CD4-positive, alpha-beta T cell treated with Interleukin-21 for 1 hour (primary cell): ENCODE results near the gene COL28A1.

ENCODE experiments used
- DNase-seq: peaks from one replicate; pipeline ENCODE4 v3.0.0-alpha.2; 2020

The COL28A1 gene

DNA sequence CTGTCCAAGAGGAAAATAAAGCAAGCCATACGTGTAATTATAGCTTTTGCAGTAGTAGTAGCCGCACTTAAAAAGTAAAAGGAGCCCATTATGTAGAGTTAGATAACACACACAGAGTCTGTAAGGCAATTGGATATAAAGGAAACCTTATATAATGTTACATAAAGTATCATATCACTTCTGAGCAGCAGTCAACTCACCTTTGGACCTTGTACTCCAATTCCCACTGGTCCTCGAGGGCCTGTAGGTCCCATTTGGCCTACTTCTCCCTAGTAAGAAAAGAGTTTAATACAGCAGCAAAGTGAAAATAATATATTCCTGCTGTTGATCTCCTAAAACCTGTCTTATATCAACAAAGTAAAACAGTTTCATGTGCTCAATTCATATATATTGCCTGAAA lies 83.6 kb downstream of the COL28A1 start:
- DNase-seq, result no peak

DNA sequence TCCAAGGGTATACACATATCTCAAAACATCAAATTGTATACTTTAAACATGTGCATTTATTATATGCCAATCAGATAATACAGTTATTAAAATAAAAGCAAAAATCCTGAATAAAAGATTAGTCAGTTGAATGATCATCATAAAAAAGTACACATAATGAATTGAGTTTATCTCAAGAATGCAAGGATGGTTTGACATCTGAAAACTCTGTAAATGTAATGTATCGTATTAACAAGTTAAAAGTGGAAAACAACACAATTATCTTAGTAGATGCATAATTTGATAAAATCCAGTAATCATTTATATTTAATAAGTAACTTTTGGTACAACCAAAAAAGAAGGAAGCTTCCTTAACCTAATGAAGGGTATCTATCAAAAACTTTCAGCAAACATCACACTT lies 86.6 kb downstream of the COL28A1 start:
- no peak for DNase-seq

DNA sequence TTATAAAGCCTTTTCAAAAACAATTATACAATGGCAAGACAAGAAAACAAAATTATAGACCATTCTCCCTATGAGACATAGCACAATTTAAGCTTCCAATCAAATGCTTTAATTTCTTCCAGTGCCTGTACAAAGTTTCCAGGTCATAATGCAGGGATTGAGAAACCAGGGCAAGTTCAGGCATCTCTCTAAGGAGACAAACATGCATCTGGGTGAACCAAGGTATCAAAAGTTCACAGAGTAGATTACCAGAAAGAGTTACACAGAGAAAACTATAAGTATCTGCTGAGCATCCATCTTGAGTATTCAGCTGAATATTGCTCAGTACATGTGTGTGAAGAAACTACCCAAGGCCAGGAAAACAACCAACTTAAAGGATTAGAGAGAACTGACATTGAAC lies 89.1 kb downstream of the COL28A1 start:
- DNase-seq, result no peak

DNA sequence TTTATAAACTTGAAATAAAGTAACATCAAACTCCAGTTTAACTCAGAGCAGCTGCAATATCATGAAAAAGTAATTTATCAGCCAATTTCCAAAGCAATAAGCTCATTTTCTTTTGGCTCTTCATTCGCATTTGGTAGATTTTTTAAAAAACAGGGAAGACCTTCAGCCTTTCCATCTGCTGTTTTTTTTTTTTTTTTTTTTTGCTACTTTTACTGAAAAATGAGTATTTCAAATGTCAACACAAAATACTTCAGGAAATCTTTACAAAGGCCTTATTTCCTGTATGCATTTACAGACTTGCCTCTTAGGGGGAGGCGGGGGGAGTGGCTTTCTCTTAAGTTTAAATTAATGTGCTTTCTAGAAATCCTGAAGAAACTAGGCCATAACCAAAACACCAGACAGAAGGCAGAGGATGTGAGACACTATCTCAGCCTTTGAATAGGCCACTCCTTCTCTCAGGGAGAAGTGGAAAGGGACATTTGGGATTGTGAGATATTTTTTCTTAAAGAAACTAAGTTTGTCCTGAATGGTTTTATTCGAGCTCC lies 91.8 kb downstream of the COL28A1 start:
- no peak for DNase-seq

DNA sequence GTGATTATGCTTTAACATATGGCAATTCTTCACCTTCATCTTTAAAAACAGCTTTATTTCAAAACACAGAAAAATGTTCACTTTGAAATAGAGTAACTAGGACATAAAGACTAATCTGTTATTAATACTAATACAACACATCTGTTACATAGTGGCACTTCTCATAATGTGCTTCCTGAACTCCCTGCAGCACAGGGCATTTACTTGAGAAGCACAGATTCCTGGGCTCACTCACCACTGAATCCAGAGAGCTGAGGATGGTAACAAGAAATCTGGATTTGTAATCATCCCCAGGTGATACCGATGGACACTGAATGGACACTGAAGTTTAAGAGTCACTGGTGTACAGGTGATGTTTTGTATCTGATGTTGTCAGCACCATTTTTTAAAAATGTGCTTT lies 96.1 kb downstream of the COL28A1 start:
- DNase-seq, result no peak

DNA sequence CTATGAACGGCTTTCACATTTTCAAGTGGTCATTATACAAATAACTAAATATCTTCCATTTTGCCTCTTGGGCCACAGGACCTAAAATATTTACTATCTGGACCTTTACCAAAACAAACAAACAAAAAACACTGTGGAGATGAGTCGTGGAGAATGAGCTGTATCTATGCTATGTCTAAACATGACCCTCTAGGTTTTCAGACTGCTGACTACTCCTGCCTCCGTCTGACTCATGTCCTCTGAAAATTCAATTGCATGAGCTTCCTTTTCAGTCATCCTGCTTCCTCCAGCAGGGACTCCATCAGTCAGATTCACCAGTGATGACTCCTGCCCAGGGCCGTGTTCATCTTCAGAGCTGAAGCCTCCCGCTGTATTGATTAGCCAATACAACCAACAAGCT lies 96.8 kb downstream of the COL28A1 start:
- DNase-seq, result no peak

DNA sequence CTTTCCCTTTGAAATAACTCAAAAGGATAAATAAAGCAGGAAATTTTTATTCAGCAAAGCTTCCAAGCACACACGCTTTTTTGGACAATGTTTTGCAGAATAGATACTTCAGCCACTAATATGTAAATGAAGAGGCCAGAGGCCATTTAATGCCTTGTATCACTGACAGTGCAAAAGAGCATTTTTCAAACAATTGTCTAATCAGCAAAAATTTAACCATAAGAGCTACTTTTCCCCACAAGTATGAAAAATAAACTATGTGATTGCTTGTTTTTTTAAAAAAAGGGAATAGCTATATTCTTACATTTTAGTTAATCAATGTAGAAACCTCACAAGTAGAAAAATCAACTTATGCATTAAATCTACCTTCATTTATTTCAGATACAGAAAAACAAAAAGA lies 99.7 kb downstream of the COL28A1 start:
- no peak for DNase-seq

DNA sequence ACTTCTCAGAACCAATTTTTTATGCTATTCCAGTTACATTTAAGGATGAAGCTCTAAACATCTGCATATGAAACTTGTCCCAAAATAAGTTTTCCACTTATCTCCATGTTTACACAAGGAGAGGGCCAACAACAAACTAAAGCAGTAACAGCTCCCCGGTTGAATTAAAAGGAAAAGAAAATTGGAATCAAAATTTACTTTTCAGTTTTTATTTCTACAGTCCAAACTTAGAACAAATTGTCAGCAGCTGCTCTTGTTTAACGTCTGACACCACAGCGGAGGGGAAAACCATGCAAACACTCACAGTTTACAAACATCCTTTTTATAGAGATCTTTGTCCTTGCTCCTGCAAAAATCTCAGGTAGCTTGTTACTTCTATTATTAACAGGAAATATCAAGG lies 101.3 kb downstream of the COL28A1 start:
- DNase-seq, result no peak

DNA sequence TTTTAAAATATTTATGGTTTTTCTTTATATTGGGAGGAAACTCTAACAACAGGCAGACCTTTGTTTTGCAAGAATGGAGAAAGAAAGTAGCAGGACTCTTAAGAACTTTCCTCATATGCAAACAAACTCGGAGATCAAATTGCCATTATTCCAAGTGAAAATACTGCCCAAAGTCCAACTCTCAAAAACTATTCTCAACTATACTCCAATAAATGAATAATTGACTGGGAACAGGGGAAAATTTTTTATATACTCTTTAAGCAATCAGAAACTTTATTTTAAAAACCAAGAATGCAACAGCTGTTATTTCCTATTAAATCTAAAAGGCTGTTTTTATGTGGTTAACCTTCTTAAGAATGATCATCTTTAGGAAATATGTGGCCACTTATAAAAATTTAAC lies 101.9 kb downstream of the COL28A1 start:
- no peak for DNase-seq

DNA sequence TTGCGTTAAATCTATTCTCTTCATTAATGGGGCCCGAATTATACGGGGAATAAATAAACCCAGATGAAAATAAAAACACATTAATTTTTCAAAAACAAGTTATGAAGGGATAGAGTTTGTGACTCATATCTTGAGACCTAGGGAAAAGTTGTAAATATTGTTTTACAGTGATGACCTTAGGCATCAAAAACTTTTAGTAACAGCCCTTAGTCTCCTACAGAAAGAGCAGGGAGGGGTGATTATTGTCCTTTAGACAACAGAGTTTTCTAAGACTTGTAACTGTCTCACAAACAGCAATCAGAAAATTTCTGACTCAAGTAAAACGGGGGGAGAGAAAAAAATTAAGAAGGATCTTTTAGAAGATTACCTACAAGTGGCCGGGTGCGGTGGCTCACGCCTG lies 102.7 kb downstream of the COL28A1 start:
- DNase-seq, result no peak

DNA sequence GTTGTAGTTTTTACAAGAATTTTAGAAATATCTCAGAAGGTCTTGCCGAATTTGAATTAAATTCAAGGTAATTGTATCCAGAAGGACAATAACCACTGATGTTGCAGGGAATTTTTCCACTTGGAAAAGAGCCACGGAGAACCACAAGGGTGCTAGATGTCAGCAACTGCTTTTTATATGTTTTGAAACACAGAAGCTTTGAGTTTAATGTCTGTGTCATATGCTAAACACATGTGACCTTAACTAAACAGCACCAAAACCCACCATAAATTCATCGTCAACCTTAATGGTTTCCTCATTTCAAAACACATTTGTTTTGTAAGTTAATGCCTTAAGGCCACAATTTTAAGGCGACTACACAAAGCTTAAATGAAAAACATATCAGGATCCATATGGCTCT lies 106.9 kb downstream of the COL28A1 start:
- DNase-seq, result no peak

DNA sequence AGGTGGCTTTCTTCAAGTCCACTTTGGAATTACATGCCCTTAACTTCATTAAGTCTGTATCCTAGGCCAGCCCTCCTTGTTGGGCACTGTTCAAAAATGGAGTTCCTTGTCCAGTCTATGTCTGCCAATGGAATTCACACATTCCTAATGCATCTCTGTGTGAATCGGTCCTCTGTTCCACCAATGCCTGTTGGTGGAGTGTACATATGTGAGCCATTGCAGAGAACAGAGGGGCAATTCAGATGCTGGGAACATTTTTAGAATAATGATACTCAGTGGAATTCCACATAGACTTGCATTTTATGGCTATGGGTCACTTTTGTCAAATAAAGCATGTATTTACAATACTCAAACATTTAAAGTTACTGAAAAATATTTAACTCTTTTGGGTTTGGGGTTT lies 108.3 kb downstream of the COL28A1 start:
- DNase-seq, result no peak

DNA sequence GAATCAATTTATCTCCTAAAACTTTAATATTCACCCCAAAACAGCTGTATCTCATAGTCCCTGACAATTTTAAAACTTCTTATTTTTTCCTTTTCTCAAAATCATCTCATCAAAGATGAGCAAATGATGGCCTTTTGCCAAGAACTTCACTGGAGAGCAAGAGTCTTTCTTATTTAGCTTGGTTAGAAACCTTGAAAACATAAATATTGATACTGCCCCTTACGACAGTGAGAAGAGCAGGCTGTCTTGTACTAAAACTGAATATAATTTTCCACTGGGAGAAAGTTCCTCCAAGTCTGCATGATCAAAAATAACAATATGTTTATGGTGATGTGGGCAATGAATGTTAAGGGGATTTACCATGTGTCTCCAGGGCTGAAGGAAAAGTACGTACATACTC lies 109.0 kb downstream of the COL28A1 start:
- DNase-seq, result no peak

DNA sequence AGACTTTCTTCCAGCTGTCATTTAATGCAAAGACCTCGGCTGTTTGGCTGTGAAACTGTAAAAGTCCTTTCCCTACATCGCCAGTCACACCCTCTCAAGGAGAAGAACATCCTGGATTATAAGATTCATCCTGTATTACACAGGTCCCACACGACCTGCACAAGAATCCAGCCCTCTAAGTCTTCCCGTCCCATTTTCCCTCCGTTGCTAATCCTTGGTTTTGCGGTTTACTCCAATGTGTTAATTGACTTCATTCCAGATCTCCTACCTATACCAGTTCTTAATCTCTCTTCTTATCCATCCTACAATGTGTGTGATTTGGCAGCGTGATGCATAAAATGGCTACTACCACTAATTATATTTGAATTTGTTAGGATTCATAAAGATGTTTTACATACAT lies 110.4 kb downstream of the COL28A1 start:
- no peak for DNase-seq

DNA sequence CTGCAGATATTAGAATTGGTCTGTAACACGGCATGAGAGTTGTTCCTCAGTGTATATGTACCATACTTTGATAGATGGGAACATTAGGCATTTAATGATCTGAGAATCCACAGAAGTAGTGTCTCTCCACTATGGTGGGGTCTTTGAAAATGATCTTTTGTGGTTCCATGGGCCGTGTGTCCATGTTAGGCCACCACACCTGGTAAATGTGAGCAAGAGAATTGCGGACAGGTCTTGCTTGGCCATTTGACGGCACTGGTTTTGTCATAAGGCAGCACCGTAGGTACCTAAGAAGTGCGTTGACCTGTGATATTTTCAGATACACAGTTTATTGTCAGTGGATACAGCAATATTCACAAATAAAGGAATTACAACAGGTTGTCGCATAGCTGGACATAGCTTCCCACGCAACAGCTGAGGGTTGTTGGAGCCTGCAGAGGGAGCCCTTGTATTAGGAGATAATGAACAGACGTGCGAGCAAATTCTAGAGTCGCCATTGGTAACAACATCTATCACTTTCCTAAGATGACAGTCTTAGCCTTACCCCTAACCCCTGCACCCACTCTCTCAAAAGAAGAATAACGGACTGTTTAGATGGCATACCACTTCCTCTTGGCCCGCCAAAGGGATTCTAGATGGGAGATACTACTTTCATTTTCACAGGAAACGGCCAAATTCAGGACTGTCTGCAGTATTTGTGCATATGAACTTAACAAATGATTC lies 111.4 kb downstream of the COL28A1 start:
- peak; percentile 44 for DNase-seq

DNA sequence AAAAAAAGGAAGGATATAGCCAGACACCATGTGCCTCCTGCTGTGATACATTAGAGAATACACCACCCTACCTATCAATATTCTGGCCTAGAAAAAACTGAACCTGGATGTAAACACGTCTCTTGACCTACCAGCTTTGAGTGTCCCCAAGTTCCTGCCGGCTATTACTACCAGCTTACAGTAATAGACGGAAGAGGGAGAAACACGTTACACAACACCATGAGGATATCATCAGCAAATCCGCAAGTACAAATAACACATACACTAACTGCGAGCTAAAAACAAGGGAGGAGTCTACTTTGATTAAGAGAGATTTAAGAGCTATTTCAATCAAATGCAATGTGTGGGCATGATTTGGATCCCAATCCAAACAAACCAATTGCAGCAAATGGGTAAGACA lies 113.0 kb downstream of the COL28A1 start:
- no peak for DNase-seq

DNA sequence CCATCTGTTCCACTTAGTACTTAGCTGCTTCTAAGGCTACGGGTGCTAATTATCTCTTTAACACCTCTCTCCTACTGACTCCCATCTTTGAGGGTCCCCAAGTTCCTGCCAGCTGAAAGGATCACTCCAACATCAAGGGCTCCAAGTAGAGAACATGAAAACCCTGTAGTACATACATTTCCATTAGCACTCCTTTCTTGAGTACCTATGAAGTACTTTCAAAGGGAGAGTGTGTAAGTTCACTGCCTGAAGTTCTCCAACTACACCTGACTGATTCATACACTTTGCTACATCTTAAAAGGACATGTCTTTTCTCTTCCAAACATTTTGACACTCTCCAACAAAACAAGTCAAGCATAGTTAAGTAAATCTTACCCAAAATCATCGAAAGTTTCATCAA lies 113.8 kb downstream of the COL28A1 start:
- DNase-seq, result no peak

DNA sequence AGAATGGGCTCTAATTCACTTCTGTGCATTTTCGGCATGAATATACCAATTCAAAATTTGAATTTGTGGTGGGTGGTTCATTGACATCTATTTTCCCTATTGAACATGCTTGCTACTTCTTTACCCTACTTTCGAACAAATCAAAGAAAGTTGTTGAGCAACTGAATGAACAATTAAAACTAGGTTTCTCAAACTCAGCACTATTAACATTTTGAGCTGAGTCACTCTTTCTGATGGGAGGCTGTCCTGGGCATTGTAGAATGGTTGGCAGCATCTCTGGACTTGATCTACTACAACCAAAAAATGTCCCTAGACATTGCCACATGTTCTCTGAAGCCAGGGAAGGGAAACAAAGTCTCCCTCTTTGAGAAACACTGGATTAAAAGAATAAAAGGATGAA lies 116.7 kb downstream of the COL28A1 start:
- no peak for DNase-seq

DNA sequence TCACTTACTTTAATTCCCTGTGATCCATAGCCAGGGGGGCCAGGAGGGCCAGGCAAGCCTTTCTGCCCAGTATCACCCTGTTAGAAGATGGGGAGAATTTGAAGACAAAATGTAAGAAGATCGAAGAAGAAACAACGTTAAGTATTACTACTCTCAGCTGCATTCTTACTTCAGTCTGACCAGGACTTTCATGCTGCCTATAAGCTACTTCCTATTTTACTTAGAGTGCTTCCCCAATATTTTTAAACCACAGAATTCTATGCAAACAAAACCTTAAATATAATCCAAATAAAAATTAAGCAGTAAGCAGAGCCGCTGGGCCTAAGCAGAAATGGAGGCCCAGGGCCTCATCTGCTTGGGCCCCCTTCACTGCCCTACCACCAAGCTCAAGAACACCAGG lies 117.8 kb downstream of the COL28A1 start:
- DNase-seq, result no peak

DNA sequence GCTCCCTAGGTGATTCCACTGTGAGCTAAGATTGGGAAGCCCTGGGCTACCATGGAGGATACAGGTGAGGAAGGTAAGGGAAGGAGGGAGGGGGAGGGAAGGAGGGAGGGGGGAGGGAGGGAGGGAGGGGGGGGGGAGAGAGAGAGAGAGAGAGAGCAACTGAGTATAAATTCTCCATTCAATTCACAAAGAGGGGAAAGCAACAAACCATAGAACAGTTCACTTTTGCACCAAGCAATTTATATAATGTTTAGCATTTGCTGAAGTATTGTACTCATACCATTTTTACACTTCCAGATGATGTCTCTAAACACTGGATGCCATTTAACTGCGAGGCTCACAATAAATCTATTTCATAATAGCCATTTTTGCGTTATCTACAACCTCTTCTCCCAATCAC lies 118.3 kb downstream of the COL28A1 start:
- no peak for DNase-seq

DNA sequence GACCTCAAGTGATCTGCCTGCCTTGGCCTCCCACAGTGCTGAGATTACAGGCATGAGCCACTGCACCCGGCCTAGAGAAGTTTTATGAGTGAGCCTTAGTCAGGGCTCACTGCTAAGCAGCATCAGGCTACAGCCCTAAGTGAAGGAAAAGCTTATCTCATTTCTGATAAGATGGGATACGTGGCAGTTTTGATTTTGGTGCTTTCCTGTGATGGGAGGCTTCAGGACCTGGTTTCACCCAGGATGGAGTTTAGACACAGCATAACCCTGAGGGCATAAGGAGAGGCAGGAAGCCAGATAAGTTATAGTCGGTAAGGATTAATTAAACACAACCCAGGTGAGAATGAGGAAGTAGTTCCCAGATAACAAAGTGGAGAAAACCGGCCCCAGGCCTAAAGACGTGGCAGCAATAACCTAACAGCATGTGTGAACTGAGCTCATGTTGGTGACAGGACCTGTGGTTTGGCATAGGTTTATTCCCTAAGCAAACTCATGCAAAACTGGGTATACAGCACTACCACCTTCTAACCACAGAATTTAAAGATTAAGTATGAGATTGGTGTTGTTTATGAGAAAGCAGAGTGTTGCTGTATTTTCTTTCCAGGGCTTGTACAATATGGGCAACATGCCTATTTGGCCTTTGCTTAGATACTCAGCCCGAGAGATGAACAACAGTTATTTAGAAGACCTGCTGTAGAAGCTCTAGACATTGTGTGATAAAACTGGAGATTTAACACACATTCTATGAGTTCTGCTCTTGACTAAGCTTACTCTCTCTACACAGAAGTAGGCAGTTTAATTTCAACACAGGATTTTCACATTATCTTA lies 119.4 kb downstream of the COL28A1 start:
- peak; percentile 33 for DNase-seq

DNA sequence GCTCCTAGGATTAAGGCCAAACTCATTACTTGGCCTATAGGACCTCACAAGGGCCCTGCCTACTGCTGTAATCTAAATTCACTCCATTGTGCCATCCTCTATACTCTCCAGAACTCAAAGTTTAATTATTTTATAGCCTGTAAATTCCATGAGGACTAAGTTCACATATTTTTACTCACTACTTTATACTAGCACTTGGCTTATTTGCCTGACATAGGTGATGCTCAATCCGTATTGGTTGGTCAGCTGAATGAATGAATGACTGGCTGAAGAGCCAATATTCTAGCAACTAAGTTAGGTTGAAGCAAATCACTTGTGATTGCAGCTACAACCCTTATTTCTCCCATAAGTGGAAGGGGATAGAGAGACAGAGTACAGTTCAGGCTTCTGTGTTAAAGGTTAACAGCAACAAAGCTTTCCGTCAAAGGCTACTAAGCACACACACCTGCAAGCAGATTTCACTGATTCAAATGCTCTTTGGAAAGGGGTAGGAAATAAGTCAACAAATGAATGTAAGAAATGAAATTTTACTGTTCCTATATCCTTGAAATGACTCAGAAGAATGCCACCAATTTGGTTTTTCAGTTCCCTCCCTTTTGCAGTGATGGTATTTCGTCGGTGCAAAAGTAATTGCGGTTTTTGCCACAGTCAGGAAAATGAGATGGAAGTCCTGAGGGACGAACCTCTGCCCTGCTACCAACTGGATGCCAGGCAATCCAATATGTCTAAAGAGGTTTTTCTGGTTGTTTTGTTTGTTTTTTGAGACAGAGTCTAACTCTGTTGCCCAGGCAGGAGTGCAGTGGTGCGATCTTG lies 120.7 kb downstream of the COL28A1 start:
- DNase-seq, result no peak

DNA sequence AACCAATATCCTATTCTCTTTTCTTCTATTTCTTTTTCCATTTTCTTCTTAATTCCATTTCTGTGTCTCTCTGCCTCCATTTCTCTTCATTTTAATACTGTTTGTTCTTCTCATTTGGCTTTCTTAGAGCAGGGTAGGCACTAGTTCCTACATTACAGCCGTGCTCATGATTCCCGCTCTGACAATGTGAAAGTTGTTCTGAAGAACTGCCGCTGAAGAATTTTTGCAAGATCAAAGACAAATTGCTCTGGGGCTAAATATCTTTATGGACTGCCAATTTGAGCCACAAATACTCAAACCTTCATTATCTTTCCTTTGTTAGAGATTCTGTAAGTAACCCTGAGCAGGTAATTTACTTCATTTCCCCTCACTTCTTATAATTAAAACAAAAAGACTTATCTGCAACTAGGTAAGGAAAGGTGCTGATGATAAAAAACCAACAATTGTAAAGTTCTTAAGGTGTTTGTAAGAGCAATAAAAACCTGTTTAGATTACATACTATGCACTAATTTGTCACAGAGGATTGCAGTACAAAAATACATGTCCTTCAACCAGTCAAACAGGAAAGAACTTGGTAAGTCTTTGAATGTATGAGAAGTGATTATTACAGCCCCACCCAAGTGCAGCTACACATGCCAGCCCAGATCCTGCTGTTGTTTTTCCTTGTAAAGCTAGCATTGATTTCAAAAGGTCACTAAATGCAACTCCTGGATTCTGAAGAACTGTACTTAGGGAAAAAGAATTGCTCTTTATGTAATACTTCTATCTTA lies 127.5 kb downstream of the COL28A1 start:
- DNase-seq, result no peak
